GM19372 (cell line): ENCODE data around the gene CYP26B1.
"Not testable (repeated sequence)": the region's sequence is repeated elsewhere in the genome, so short reads cannot be mapped to it uniquely, and the experiment has no call there.

Experiments used
- ATAC-seq: cut with Tn5 transposase; IDR thresholded peaks from one replicate; pipeline ENCODE4 v1.9.1; 2021; ENCODE audit warnings: mild to moderate bottlenecking, low read depth, moderate library complexity; ENCODE audit not compliant: unreplicated experiment

Gene CYP26B1

DNA sequence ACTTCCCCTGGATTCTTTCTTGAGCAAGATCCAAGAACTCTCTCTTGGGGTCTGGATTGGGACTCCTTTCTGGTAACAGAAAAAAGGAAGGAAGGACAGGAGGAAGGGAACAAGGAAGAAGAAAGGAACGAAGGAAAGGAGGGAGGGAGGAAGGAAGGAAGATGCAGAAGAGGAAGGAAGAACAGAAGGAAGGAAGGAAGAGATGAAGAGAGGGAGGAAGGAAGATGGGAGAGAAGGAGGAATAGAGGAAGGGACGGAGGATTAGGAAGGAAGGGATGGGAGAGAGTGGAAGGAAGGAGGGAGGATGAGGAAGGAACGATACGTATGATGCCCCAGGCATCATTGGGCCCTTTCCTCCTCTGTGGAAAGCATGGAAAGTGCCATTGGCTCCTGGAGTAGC is 58.6 kb downstream of the CYP26B1 start:
- ATAC-seq, result no peak

DNA sequence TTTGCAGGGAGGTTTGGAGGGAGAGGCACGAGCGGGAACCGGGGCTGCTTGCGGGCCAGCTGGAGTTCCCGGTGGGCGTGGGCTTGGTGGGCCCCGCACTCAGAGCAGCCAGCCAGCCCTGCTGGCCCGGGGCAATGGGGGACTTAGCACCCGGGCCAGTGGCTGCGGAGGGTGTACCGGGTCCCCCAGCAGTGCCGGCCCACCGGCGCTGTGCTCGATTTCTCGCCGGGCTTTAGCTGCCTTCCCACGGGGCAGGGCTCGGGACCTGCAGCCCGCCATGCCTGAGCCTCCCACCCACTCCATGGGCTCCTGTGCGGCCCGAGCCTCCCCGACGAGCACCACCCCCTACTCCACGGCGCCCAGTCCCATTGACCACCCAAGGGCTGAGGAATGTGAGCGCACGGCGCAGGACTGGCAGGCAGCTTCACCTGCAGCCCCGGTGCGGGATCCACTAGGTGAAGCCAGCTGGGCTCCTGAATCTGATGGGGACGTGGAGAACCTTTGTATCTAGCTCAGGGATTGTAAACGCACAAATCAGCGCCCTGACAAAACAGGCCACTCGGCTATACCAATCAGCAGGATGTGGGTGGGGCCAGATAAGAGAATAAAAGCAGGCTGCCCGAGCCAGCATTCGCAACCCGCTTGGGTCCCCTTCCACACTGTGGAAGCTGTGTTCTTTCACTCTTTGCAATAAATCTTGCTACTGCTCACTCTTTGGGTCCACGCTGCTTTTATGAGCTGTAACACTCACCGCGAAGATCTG is 60.6 kb downstream of the CYP26B1 start:
- ATAC-seq, result not testable (repeated sequence)

DNA sequence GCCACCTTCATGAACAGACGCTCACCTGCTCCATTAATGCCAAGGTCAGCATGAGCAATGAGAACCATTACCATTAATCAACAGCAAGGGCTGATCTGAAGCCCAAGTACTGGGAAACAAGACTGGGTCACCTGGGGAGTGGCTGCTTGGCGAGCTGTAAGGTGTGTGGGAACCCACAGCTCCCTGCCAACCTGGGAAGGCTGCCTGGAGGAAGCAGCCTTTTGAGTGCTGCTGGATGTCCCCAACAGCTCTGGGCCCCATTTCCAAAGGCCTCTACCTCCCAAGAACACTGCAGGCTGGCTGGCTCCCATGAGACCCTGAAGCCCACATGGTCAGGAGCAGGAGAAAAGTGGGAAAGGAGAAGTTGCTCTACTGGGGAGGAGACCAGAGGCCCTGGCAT is 62.1 kb downstream of the CYP26B1 start:
- no peak for ATAC-seq

DNA sequence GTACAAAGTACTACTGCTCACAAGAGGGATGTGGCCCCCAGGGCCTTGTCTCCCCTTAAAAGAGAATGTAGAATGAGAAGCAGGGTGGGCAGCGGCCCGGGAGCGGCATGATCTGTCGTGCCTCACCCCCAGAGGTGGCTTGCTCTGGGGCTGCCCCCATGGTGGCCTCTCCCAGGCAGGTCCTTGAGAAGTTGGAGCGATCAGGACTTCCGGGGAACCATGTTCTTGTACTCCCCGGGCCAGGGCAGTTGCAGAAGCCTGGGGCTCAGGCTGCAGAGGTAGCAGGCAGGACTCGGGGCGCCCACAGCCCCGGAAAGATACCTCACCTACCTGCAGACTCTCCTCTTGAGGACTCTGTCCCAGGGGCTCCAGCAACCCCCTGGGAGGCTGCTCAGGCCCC is 62.6 kb downstream of the CYP26B1 start:
- ATAC-seq, result no peak

DNA sequence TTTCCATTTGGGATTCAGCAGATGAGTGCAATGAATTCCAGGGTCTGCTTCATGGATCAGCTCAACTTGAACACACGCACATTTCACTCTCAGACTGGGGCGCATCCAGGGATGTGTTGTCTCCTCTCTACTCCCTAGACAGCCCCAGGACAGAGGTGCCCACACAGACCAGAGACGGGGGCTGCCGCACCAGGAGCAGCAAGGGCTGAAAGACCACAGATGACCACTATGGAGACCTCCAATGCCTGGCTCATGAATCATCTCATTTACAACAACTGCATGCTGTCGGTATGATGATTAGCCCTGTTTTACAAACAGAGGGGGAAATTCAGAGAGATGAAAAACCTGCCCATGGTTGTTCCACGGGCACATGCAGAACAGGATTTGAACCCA is 63.1 kb downstream of the CYP26B1 start:
- no peak for ATAC-seq

DNA sequence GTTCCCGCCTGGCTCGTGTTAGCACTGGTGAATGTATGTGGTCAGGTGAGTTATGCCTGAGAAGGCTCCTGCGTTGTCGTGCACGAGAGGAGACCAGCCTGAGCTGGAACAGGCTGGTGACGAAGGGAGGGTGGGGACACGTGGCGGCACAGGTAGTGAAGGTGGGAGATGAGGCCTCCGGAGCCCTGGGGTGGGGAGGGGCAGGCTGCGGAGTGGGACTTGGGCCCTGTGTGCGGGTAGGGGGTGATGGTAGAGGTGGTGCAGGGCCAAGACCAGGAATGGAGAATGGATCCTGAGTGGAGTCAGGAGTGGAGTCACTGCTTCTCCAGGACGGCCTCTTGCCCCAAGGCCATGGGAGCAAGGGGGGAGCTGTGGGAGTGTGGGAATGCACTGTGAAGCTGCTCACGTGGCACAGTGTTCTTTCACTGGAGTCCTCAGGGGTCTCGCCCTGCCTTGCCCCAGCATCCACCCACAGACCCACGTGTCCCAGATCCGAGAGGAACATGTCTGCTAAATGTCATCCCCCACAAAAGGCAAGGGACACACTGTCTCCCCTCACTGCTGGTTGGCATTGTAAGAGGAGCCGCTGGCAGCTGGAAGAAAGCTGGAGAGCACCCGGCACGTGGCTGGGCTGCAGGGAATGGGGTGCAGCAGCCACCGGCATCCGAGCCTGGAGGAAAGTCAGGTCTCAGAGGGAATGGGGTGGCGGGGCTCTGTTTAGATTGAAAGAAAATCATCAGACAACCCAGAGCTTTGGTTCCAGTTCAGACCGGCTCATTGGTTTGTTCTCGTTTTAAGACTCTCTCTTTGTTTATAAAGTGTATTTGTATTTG is 63.7 kb downstream of the CYP26B1 start:
- ATAC-seq, result no peak

DNA sequence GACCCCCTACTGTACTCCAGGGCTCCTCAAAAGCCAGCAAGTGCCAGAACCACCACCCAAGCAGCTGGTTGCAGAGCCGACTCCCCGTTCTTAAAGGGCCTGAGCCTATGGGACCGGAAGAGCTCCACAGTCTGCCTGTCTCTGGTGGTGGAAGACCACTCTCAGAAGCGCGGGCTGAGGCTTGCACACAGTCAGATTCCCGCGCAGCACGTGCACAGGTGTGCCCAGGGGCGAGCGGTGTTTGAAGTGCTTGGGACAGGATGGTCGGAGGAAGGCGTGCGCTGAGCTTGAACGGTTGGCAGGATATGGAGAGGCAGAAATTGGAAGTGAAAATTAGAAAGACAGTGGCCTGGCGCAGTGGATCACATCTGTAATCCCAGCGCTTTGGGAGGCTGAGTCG is 64.8 kb downstream of the CYP26B1 start:
- ATAC-seq, result no peak

DNA sequence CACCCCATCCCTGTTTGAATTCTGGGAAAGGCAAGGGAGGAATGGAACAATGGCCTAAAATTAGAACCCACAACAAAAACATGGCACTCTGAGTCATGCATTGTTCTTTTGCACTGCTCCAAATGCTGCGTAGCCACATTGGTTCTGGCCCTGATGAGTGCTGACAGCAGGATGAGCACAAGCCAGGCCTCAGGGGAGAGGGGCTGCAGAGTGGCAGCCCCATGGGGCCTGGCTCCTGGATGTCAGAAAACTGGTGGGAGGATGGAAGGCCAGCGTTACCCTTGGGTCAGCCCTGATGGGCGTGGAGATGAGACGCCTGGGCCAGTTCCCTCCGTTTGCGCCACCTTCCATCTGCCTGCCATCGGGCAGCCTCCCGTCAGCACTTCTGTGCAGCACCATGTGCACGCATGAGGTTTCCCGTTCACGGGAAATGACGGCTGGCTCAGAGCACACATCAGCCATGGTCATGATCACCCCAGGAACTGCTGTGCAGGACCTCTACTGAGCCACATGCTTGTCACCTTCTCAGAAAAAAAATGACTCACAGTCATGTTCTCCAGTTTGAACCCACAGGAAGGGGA is 65.6 kb downstream of the CYP26B1 start:
- ATAC-seq, result no peak

DNA sequence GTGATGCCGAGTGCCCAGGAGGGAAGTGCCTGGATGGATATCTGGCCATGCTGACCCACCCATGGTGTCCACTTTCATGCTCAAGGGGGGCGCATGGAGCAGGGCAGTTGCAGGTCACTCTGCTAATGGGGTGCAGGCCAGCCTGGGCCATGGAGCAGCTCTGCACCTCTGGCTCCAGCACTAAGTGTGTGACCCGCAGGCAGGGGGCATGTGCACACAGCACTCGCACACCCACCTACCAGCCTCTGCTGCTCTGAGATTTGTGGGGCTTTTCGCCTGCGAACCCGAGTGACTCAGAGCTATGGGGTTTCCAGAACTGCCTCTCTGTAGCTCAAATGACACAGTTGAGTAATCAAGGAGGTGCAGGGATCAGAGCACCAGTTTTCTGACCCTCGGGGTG is 66.2 kb downstream of the CYP26B1 start:
- no peak for ATAC-seq

DNA sequence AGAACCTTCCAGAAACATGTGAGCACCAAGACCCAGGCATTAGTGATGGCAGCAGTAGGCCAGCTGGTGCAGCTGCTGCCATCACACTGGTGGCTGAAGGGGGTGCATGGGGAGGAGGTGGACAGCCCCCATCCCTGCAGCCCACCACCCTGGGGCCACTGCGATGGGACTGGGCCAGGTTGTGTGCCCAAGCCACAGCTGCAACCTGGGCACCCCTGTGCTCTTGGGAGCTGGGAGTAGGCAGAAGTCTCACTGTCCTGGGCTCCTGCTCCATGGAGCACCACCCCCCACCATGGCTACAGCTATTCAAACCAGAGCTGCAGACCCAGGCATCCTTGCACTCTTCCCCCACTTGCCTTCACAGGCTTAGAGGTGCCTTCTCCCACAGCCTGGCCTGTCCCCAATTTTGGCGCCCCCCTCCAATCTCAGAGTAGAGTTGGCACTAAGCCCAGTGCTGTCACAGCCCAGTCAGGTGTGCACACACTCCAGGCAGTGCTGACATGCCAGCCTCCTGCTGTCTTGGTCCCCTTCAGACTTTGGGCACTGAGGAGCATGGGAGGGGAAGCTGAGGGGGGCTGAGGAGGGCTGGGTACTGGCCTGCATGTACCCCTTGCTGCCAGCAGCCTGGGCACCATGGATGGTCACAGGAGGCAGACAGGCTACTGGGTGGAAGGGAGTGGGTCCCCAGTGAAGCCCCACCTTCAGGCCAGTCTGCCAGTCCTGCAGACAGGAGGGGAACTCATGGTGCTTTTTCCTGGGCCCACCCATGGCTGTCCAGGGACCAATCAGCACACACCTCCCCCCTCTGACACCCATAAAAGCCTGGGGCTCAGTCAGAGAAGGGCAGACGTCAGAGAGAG is 67.1 kb downstream of the CYP26B1 start:
- ATAC-seq, result no peak
